CD14-positive monocyte (primary cell): ENCODE measurements around the gene PSEN1. TPM values are rescaled to one million over a fixed set of nuclear protein-coding genes. Genes with fewer than 3 reads are reported as not detected.
A peak's percentile ranks its signal among the peaks of the same experiment; 100 is the strongest.

Source experiments
- DNase-seq, 3 donors: peaks; one replicate each; pipeline ENCODE4 v3.0.0-alpha.2; 2011 to 2022
- H2AFZ ChIP-seq: 2 replicates; pipeline ENCODE4 v1.6.0; 2012; ENCODE audit warnings: mild to moderate bottlenecking, low read depth, low read length, inconsistent platforms; ENCODE audit not compliant: insufficient read depth, poor library complexity, severe bottlenecking
- H3K27ac ChIP-seq, 2 donors: 1 replicate in 1 of 2; 2 replicates in 1 of 2; pipeline ENCODE4 v1.5.1; 2012 to 2013; ENCODE audit warnings: low read length in 2 of 2, control low read depth in 1 of 2, inconsistent platforms in 1 of 2, low read depth in 1 of 2, mild to moderate bottlenecking in 1 of 2
- H3K27me3 ChIP-seq, 2 donors: one replicate each; pipeline versions ENCODE4 v1.6.0 to v1.6.1; 2011 to 2013; ENCODE audit warnings: low read length in 2 of 2; ENCODE audit not compliant: control insufficient read depth in 2 of 2, insufficient read depth in 2 of 2
- H3K36me3 ChIP-seq, 2 donors: replicated peaks in 1 of 2; 1 replicate in 1 of 2; 2 replicates in 1 of 2; pipeline versions ENCODE4 v1.5.1 to v1.6.1; 2012 to 2013; ENCODE audit warnings: low read length in 2 of 2, control low read depth in 1 of 2, inconsistent platforms in 1 of 2, mild to moderate bottlenecking in 1 of 2; ENCODE audit not compliant: insufficient read depth in 2 of 2, control insufficient read depth in 1 of 2
- H3K4me1 ChIP-seq, 2 donors: 1 replicate in 1 of 2; 2 replicates in 1 of 2; pipeline versions ENCODE4 v1.5.1 to v1.6.1; 2012 to 2013; ENCODE audit warnings: low read length in 2 of 2, control low read depth in 1 of 2, inconsistent platforms in 1 of 2, mild to moderate bottlenecking in 1 of 2, moderate library complexity in 1 of 2; ENCODE audit not compliant: insufficient read depth in 2 of 2, control insufficient read depth in 1 of 2
- H3K4me2 ChIP-seq: replicated peaks from 2 replicates; pipeline ENCODE3; 2012; ENCODE audit warnings: low read length, moderate library complexity, mild to moderate bottlenecking; ENCODE audit not compliant: poor library complexity, severe bottlenecking; ENCODE audit errors: extremely low read depth
- H3K4me3 ChIP-seq, 3 experiments: fragments of 200-600 bp in 1 of 3; sonication (generic) in 1 of 3; replicated peaks in 1 of 3; 1 replicate in 2 of 3; 2 replicates in 1 of 3; pipeline ENCODE4 v1.5.1; 2011 to 2013; ENCODE audit warnings: low read length in 3 of 3, mild to moderate bottlenecking in 3 of 3, control low read depth in 2 of 3, low read depth in 2 of 3, inconsistent platforms in 1 of 3, moderate library complexity in 1 of 3
- H3K79me2 ChIP-seq: 2 replicates; pipeline ENCODE4 v1.6.0; 2012; ENCODE audit warnings: mild to moderate bottlenecking, control low read depth, inconsistent platforms, low read length, moderate library complexity; ENCODE audit not compliant: insufficient read depth
- H3K9ac ChIP-seq: 2 replicates; pipeline ENCODE4 v1.6.0; 2017; ENCODE audit warnings: low read length, mild to moderate bottlenecking; ENCODE audit not compliant: insufficient read depth, poor library complexity, severe bottlenecking
- H3K9me3 ChIP-seq, 2 donors: replicated peaks in 1 of 2; 1 replicate in 1 of 2; 2 replicates in 1 of 2; pipeline versions ENCODE4 v1.5.1 to v1.6.1; 2012 to 2013; ENCODE audit warnings: low read length in 2 of 2, control low read depth in 1 of 2; ENCODE audit not compliant: control insufficient read depth in 1 of 2, insufficient read depth in 1 of 2
- H4K20me1 ChIP-seq: 2 replicates; pipeline ENCODE4 v1.6.0; 2012; ENCODE audit warnings: mild to moderate bottlenecking, low read length, control low read depth, moderate library complexity; ENCODE audit not compliant: insufficient read depth
- H3K27ac Mint-ChIP-seq, 7 donors: one replicate each; pipeline ENCODE4 v1.8.0; 2020; ENCODE audit warnings: mild to moderate bottlenecking in 7 of 7, mixed read lengths in 7 of 7, moderate library complexity in 6 of 7, inconsistent platforms in 2 of 7
- H3K27me3 Mint-ChIP-seq, 3 donors: one replicate each; pipeline ENCODE4 v1.8.0; 2021 to 2022; ENCODE audit warnings: low read depth in 3 of 3, mild to moderate bottlenecking in 3 of 3, mixed read lengths in 3 of 3, moderate library complexity in 3 of 3, inconsistent platforms in 1 of 3
- H3K36me3 Mint-ChIP-seq, 2 donors: one replicate each; pipeline ENCODE4 v1.8.0; 2020; ENCODE audit warnings: mixed read lengths in 2 of 2, inconsistent platforms in 1 of 2, mild to moderate bottlenecking in 1 of 2
- H3K4me1 Mint-ChIP-seq: one replicate; pipeline ENCODE4 v1.8.0; 2020; ENCODE audit warnings: mild to moderate bottlenecking, mixed read lengths
- H3K4me3 Mint-ChIP-seq, 2 donors: one replicate each; pipeline ENCODE4 v1.8.0; 2020; ENCODE audit warnings: mild to moderate bottlenecking in 2 of 2, mixed read lengths in 2 of 2, moderate library complexity in 1 of 2
- H3K9me3 Mint-ChIP-seq, 7 donors: one replicate each; pipeline ENCODE4 v1.8.0; 2020 to 2022; ENCODE audit warnings: mixed read lengths in 7 of 7, mild to moderate bottlenecking in 6 of 7, moderate library complexity in 6 of 7, inconsistent platforms in 2 of 7
- CTCF ChIP-seq: fragments of 200-600 bp; IDR thresholded peaks from one replicate; pipeline ENCODE4 v1.8.0; 2022; ENCODE audit warnings: antibody characterized with exemption, mild to moderate bottlenecking
- WGBS: methylation state at CpG from one replicate; pipeline ENCODE4 v1.1.5; 2013; ENCODE audit warnings: missing lambda C conversion rate; ENCODE audit not compliant: insufficient coverage; 5-methylcytosine and 5-hydroxymethylcytosine counted together
- intact Hi-C, 2 donors: fragments of 100-400 bp; cut with micrococcal nuclease; formaldehyde crosslinking; loops; one replicate each; pipeline versions ENCODE4 v1.15.0 to v1.15.1; 2023
- polyA plus RNA-seq, 3 donors: library from polyadenylated mRNA; depleted of rRNA in 1 of 3; unstranded in 2 of 3; stranded (reverse) in 1 of 3; fragments of 300-500 nt in 2 of 3; fragments of >200 nt in 1 of 3; fragmentation: Illumina TruSeq in 2 of 3; gene quantifications; 1 replicate in 2 of 3; 2 replicates in 1 of 3; pipeline ENCODE4 v1.2.3, GENCODE V29; 2012 to 2021

The PSEN1 gene
- polyA plus RNA-seq, 3 donors: 42.4 to 130 (median 85.6) TPM

- peak overlapping the region; percentile 52 for H3K4me2 ChIP-seq
- Mint-ChIP-seq H3K27me3 (peaks cover 60 to 76% (median 65%) of the 10 kb centered on the region in 3 donors), H3K27ac (no peak overlapping the region), H3K4me1 (peaks cover 65% of the 10 kb centered on the region), H3K36me3 (peaks cover 11 to 14% of the 10 kb centered on the region in 2 donors), H3K9me3 (peaks cover 0 to 20% (median 7%) of the 10 kb centered on the region in 7 donors), H3K4me3 (peak overlapping the region in 1 of 2 donors; percentile 89)
- H3K9me3 ChIP-seq: peaks cover 0 to 8% of the 10 kb centered on the region in 2 donors
- peaks cover 5% of the 10 kb centered on the region for H4K20me1 ChIP-seq
- DNase-seq: peak in 1 of 3 donors; percentile 4
- peak overlapping the region; percentile 21 for H3K9ac ChIP-seq
- peak overlapping the region; percentile 68 for H2AFZ ChIP-seq
- peaks cover 48 to 81% of the 10 kb centered on the region in 2 donors for H3K4me1 ChIP-seq
- H3K27me3 ChIP-seq: peaks cover 37 to 65% of the 10 kb centered on the region in 2 donors
- WGBS: 12% methylated on average over 46 of the region's 48 CpGs
- H3K4me3 ChIP-seq: peak overlapping the region in 1 of 3 experiments; percentile 56
- TF ChIP-seq CTCF: no peak
- no peaks in the 10 kb centered on the region for H3K36me3 ChIP-seq
- H3K27ac ChIP-seq: no peak overlapping the region
- intact Hi-C loops: no loop called here
- no peaks in the 10 kb centered on the region for H3K79me2 ChIP-seq
Observed at GRCh38 chr14:73239393-73240241, 103.3 kb downstream of the PSEN1 start.

GRCh38 chr14:73240816-73241480, 104.6 kb downstream of the PSEN1 start:
- Histone ChIP-seq H3K27me3 (peaks cover 27 to 63% of the 10 kb centered on the region in 2 donors), H3K9ac (no peak overlapping the region), H3K4me2 (peak overlapping the region; percentile 57), H3K4me3 (peak overlapping the region in 1 of 3 experiments; percentile 53), H2AFZ (peak overlapping the region; percentile 5), H4K20me1 (peaks cover 5% of the 10 kb centered on the region), H3K36me3 (no peaks in the 10 kb centered on the region), H3K9me3 (peaks cover 0 to 8% of the 10 kb centered on the region in 2 donors), H3K4me1 (peaks cover 56 to 93% of the 10 kb centered on the region in 2 donors), H3K79me2 (no peaks in the 10 kb centered on the region), H3K27ac (no peak overlapping the region)
- H3K27ac Mint-ChIP-seq: no peak overlapping the region
- peak overlapping the region; percentile 45 to 60 for H3K4me3 Mint-ChIP-seq
- peaks cover 11 to 15% of the 10 kb centered on the region in 2 donors for H3K36me3 Mint-ChIP-seq
- peak; percentile 56 to 68 (median 60) for DNase-seq
- peaks cover 53 to 71% (median 61%) of the 10 kb centered on the region in 3 donors for H3K27me3 Mint-ChIP-seq
- intact Hi-C loops: no loop called here
- peaks cover 70% of the 10 kb centered on the region for H3K4me1 Mint-ChIP-seq
- peaks cover 0 to 20% (median 7%) of the 10 kb centered on the region in 7 donors for H3K9me3 Mint-ChIP-seq
- TF ChIP-seq CTCF: no peak
- 19% methylated on average over 8 of the region's 10 CpGs for WGBS
